Activated CD4-positive, alpha-beta T cell treated with anti-CD3 and anti-CD28 coated beads, Interleukin-2, amount 10 ng/mL, durations not matched to agents 24 days and 14 days (primary cell): ENCODE results near the gene SPRED2. TPM values are rescaled to one million over a fixed set of nuclear protein-coding genes. Genes with fewer than 3 reads are reported as not detected.
A peak's percentile ranks its signal among the peaks of the same experiment; 100 is the strongest.

Source experiments
- DNase-seq: peaks from one replicate; pipeline ENCODE4 v3.0.0; 2022
- H3K27ac Mint-ChIP-seq: one replicate; pipeline ENCODE4 v1.8.0; 2022; ENCODE audit warnings: mild to moderate bottlenecking, mixed read lengths
- H3K27me3 Mint-ChIP-seq: one replicate; pipeline ENCODE4 v1.8.0; 2022; ENCODE audit warnings: mixed read lengths
- H3K36me3 Mint-ChIP-seq: one replicate; pipeline ENCODE4 v1.8.0; 2022; ENCODE audit warnings: low read depth, mild to moderate bottlenecking, mixed read lengths
- H3K4me1 Mint-ChIP-seq: one replicate; pipeline ENCODE4 v1.8.0; 2021; ENCODE audit warnings: mixed read lengths
- H3K4me3 Mint-ChIP-seq: one replicate; pipeline ENCODE4 v1.8.0; 2022; ENCODE audit warnings: mild to moderate bottlenecking, moderate library complexity, mixed read lengths
- H3K9me3 Mint-ChIP-seq: one replicate; pipeline ENCODE4 v1.8.0; 2021; ENCODE audit warnings: mixed read lengths
- intact Hi-C: fragments of 100-400 bp; cut with micrococcal nuclease; formaldehyde crosslinking; loops from one replicate; pipeline ENCODE4 v1.15.1; 2023
- total RNA-seq: library from RNA; stranded (reverse); gene quantifications from 2 replicates; pipeline ENCODE4 v1.2.3, GENCODE V29; 2022

SPRED2 gene
- total RNA-seq, 1 donor from 2014 or later: 9.2 TPM

DNA sequence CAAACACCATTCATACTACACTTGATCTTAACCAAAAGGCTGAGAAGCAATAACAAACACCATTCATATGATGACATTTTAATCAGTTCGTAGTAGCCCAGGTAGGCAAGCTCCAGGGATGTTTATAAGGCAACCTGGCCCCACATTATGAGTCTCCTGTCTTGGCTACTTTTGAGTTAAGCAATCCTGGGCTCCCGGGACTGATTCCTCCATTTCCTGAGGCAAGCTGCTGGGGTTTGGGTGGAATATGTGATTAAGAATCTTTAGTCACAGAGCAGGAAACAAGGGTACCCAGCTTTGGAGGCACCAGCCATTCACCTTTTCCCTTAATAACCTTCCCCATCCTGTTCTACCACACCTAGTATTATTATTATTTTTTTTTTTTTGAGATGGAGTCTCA is 24.5 kb upstream of the SPRED2 start:
- no peak for DNase-seq
- Mint-ChIP-seq H3K9me3 (peaks cover 4% of the 10 kb centered on the region), H3K36me3 (no peaks in the 10 kb centered on the region), H3K4me3 (no peak overlapping the region), H3K4me1 (no peaks in the 10 kb centered on the region), H3K27ac (no peak overlapping the region), H3K27me3 (peaks cover 49% of the 10 kb centered on the region)
- intact Hi-C loops: no loop called here

- H3K36me3 Mint-ChIP-seq: no peaks in the 10 kb centered on the region
- no peaks in the 10 kb centered on the region for H3K9me3 Mint-ChIP-seq
- no peaks in the 10 kb centered on the region for H3K4me1 Mint-ChIP-seq
- intact Hi-C loops: no loop called here
- peaks cover 49% of the 10 kb centered on the region for H3K27me3 Mint-ChIP-seq
- H3K27ac Mint-ChIP-seq: no peak overlapping the region
- no peak overlapping the region for H3K4me3 Mint-ChIP-seq
- no peak for DNase-seq
Observed at GRCh38 chr2:65456064-65456463, 23.7 kb upstream of the SPRED2 start.

- Mint-ChIP-seq H3K27me3 (peaks cover 49% of the 10 kb centered on the region), H3K4me1 (no peaks in the 10 kb centered on the region), H3K36me3 (no peaks in the 10 kb centered on the region), H3K4me3 (no peak overlapping the region), H3K27ac (no peak overlapping the region), H3K9me3 (peaks cover 4% of the 10 kb centered on the region)
- DNase-seq: no peak
- intact Hi-C loops: no loop called here
Observed at GRCh38 chr2:65453916-65454315, 21.5 kb upstream of the SPRED2 start.

GRCh38 chr2:65452150-65452895 is 19.9 kb upstream of the SPRED2 start:
- Mint-ChIP-seq H3K4me3 (no peak overlapping the region), H3K27me3 (peaks cover 53% of the 10 kb centered on the region), H3K4me1 (no peaks in the 10 kb centered on the region), H3K9me3 (peaks cover 4% of the 10 kb centered on the region), H3K36me3 (no peaks in the 10 kb centered on the region), H3K27ac (no peak overlapping the region)
- intact Hi-C loops: no loop called here
- no peak for DNase-seq

- no peaks in the 10 kb centered on the region for H3K4me1 Mint-ChIP-seq
Observed at GRCh38 chr2:65450810-65451209, 18.4 kb upstream of the SPRED2 start.

GRCh38 chr2:65450393-65450792 is 18.0 kb upstream of the SPRED2 start:
- no peak for DNase-seq
- intact Hi-C loops: no loop called here
- Mint-ChIP-seq H3K27ac (no peak overlapping the region), H3K4me1 (no peaks in the 10 kb centered on the region), H3K27me3 (peaks cover 50% of the 10 kb centered on the region), H3K36me3 (no peaks in the 10 kb centered on the region), H3K9me3 (peaks cover 4% of the 10 kb centered on the region), H3K4me3 (no peak overlapping the region)

More at GRCh38 chr2:65450810-65451209, 18.4 kb upstream of the SPRED2 start:
- intact Hi-C loops: no loop called here
- H3K27ac Mint-ChIP-seq: no peak overlapping the region
- H3K27me3 Mint-ChIP-seq: peaks cover 51% of the 10 kb centered on the region
- no peaks in the 10 kb centered on the region for H3K36me3 Mint-ChIP-seq
- peaks cover 4% of the 10 kb centered on the region for H3K9me3 Mint-ChIP-seq
- H3K4me3 Mint-ChIP-seq: no peak overlapping the region
- no peak for DNase-seq

GRCh38 chr2:65443509-65444186 is 11.2 kb upstream of the SPRED2 start:
- H3K4me1 Mint-ChIP-seq: no peaks in the 10 kb centered on the region

DNA sequence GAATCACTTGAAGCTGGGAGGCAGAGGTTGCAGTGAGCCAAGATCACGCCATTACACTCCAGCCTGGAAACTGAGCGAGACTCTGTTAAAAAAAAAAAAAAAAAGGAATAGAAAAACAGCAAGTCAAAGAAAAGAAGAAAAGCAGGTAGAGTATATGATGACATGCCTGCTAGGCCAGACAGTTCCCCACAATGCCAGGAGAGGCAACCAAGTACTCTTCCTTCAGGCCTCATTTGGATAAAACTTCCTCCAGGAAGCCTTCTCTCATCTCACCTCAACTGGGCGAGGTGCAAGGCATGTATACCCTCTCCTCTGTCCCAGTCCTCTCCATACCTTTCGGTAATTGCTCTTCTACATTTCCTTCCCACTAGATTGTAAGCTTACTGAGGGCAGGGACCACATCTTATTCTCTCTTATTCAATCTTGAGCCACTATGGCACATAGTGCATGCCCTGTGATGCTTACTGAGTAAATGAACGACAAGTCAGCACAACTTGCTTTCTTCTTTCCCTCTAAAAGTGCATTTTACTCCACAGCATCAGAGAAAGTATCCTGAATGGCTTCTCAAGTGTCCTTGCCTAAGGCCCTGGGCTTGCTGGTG is 10.1 kb upstream of the SPRED2 start:
- no peak for DNase-seq
- H3K9me3 Mint-ChIP-seq: peaks cover 10% of the 10 kb centered on the region
- intact Hi-C loops: no loop called here
- H3K4me3 Mint-ChIP-seq: no peak overlapping the region
- no peaks in the 10 kb centered on the region for H3K36me3 Mint-ChIP-seq
- no peaks in the 10 kb centered on the region for H3K4me1 Mint-ChIP-seq
- H3K27me3 Mint-ChIP-seq: peaks cover 45% of the 10 kb centered on the region
- H3K27ac Mint-ChIP-seq: no peak overlapping the region

More at GRCh38 chr2:65443509-65444186, 11.2 kb upstream of the SPRED2 start:
- H3K9me3 Mint-ChIP-seq: peaks cover 10% of the 10 kb centered on the region
- no peaks in the 10 kb centered on the region for H3K36me3 Mint-ChIP-seq
- no peak overlapping the region for H3K27ac Mint-ChIP-seq
- no peak for DNase-seq
- H3K27me3 Mint-ChIP-seq: peaks cover 44% of the 10 kb centered on the region
- intact Hi-C loops: no loop called here
- H3K4me3 Mint-ChIP-seq: no peak overlapping the region

DNA sequence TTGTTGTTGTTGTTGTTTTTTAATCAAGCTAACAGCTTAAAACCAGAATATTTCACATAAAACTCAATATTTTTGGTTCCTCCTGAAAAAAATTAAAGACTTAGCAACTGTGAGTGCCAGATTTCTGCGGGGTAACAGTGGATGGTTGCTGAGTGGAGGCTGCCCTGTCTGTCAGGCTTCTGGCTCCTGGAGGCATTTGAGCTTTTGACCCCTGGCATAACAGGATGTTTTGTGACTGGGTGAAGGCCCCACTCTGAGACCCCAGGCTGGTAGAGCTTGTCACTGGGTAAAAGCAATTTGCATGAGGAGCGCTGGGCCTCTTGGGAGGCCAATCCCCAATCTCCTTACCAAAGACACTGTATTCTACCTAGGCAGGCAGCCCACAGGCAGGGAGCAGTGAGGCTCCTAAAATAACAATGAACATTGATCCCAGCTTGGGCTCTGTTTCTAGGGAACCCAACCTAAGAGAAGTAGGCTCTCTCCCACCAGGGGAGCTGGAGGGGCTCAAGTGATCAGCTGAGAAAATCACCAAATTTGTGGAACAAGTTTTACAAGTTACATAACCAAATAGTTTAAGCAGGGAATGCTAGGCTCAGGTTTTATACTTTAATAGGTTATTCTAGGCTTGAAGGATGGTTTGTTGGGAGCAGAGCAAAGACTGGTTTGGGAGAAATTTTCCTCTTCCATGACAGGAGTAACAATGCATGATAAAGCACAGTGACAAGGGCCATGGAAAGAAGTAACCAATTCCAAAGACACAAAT is 5.9 kb upstream of the SPRED2 start:
- H3K4me3 Mint-ChIP-seq: no peak overlapping the region
- H3K9me3 Mint-ChIP-seq: peaks cover 10% of the 10 kb centered on the region
- peaks cover 16% of the 10 kb centered on the region for H3K4me1 Mint-ChIP-seq
- no peaks in the 10 kb centered on the region for H3K36me3 Mint-ChIP-seq
- no peak for DNase-seq
- intact Hi-C loops: loop anchor here (5.0 kb wide), 2 partner anchors 114 to 1959 kb away; partner anchors contain the start of gene ETAA1
- H3K27me3 Mint-ChIP-seq: peaks cover 55% of the 10 kb centered on the region
- no peak overlapping the region for H3K27ac Mint-ChIP-seq

DNA sequence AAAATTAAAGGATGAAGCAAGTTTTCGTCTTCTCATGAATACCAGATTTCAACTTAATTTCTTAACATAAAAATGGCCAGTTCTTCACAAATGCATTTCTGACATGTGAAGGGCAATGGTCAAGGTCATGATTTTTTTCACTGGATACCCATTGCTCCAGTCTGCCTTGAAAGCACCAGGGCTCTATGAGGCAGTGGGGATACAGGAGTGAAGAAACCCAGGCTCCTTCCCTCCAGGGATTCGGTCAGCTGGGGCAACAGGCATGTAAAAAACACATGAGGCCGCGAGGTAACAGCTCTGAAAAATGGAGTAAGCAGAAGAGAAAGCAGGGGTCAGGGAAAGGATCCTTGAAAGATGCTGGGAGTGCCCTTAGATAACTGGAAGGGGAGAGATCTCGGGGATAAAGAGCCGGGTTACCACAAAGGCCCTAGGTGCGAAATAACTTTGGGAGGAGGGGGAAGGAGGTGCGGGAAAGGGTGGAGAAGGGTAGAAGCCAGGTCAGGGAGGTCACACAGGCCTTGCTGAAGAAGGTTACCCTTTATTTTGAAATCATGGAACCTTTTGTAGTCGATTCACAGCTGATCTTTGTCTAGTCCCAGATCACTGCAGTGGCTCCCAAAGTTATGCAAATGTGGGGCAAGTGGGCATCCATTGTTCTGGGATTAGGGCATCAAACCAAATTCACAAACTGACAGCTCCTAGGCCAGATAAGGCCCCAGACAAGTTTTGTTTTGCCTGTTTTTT is 5.2 kb upstream of the SPRED2 start:
- Mint-ChIP-seq H3K4me3 (no peak overlapping the region), H3K36me3 (no peaks in the 10 kb centered on the region), H3K27ac (no peak overlapping the region), H3K4me1 (peaks cover 21% of the 10 kb centered on the region), H3K9me3 (peaks cover 8% of the 10 kb centered on the region), H3K27me3 (peaks cover 49% of the 10 kb centered on the region)
- no peak for DNase-seq
- intact Hi-C loops: loop anchor here (1.0 to 5.0 kb wide), 5 partner anchors 79 to 1960 kb away; partner anchors contain the start of gene ETAA1

DNA sequence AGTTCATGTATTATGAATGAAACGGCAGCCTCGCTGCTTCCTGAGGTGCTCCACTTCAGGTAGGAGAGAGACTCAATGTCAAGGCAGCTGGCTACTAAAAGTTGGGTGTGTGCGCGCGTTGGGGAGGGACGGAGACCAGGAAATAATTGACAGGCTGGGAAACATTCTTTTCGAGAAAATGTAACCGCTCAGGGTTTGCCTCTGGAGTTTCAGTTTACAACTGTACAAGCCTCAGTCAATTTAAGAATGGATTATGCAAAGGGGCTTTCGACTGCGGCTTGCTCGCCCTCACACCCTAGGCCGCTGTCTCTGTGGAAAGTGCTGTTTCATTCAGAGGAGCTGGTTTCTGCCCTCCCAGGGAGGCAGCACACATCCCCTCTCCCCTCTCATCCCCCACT is 4.4 kb upstream of the SPRED2 start:
- peak overlapping the region; percentile 67 for H3K27ac Mint-ChIP-seq
- H3K27me3 Mint-ChIP-seq: peaks cover 46% of the 10 kb centered on the region
- H3K4me1 Mint-ChIP-seq: peaks cover 24% of the 10 kb centered on the region
- H3K36me3 Mint-ChIP-seq: no peaks in the 10 kb centered on the region
- peak overlapping the region; percentile 94 for H3K4me3 Mint-ChIP-seq
- DNase-seq: peak; percentile 75
- peaks cover 6% of the 10 kb centered on the region for H3K9me3 Mint-ChIP-seq
- intact Hi-C loops: loop anchor here (1.0 to 5.0 kb wide), 6 partner anchors 54 to 1960 kb away; partner anchors contain the start of gene ETAA1

- Mint-ChIP-seq H3K9me3 (peaks cover 6% of the 10 kb centered on the region), H3K4me1 (peaks cover 24% of the 10 kb centered on the region), H3K27ac (peak overlapping the region; percentile 73), H3K27me3 (peaks cover 45% of the 10 kb centered on the region), H3K36me3 (no peaks in the 10 kb centered on the region), H3K4me3 (peak overlapping the region; percentile 94)
- intact Hi-C loops: loop anchor here (1.0 to 5.0 kb wide), 4 partner anchors 53 to 1961 kb away; partner anchors contain the start of gene ETAA1
- peak; percentile 79 for DNase-seq
Observed at GRCh38 chr2:65436169-65436823, 3.9 kb upstream of the SPRED2 start.
